ENCODE measurements around the gene ETV7. TPM values are rescaled to one million over a fixed set of nuclear protein-coding genes. Genes with fewer than 3 reads are reported as not detected.

ETV7 gene
- total RNA-seq, 2 donors from 2014 or later, result 0.66 to 0.78 TPM

DNA sequence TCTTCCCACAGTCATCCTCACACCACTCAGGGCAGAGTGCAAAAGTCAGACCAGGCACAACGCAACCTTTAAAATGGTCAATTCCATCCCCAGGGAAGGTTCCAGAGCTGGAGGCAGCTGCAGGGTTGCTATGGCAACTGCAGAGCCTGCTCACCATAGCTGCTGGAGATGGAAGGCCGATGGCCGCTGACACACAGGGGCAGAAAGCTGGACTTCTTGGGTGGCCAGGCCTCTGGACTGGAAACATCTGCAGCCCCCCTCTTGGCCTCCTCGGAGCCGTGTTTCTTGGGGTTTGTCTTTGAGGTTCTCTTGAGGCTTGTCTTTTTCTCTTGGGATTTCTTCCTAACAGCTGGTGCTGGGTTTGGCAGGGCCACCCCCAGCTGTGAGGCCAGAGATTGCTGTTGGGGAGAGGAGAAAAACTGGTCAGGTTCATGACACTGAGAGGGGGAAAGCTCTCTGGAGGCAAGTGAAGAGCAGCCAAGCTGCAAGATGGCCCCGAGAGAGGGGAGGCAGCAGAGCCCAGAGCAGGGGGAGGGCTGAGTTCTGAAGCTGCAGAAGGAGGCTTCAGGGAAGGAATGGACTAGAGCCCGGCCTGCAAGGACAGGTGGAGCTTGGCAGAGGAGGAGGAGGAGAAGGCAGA lies 61.0 kb downstream of the ETV7 start:
- Histone ChIP-seq H3K27ac (no peak overlapping the region), H3K9me3 (no peaks in the 10 kb centered on the region), H3K4me1 (no peaks in the 10 kb centered on the region), H3K36me3 (replicated peaks in 1 of 2; ENCODE audit: insufficient read depth in 1 of 2, low read depth in 2 of 2) (no peaks in the 10 kb centered on the region), H3K27me3 (no peaks in the 10 kb centered on the region), H3K4me3 (no peak overlapping the region)
- TF ChIP-seq CTCF (IDR thresholded peaks at IDR 0.05) (no peak), POLR2A (IDR thresholded peaks at IDR 0.05) (no peak)
- ATAC-seq (no peak), DNase-seq (no peak)
- intact Hi-C loops (cut with DNase I), result no loop called here
- 73 to 82% methylated on average over 7 of the region's 7 CpGs for WGBS, 2 donors

- TF ChIP-seq POLR2A (IDR thresholded peaks at IDR 0.05) (no peak), CTCF (IDR thresholded peaks at IDR 0.05) (no peak)
- no peaks in the 10 kb centered on the region for H3K27me3 ChIP-seq
- H3K9me3 ChIP-seq, result no peaks in the 10 kb centered on the region
- no peak overlapping the region for H3K27ac ChIP-seq
- intact Hi-C loops (cut with DNase I), result no loop called here
- no peaks in the 10 kb centered on the region for H3K36me3 ChIP-seq (replicated peaks in 1 of 2; ENCODE audit: insufficient read depth in 1 of 2, low read depth in 2 of 2)
- H3K4me1 ChIP-seq, result no peaks in the 10 kb centered on the region
- DNase-seq (no peak), ATAC-seq (no peak)
- H3K4me3 ChIP-seq, result no peak overlapping the region
- WGBS, 2 donors, result 86 to 93% methylated on average over 4 of the region's 4 CpGs
Observed at GRCh38 chr6:36324715-36325114, 62.8 kb downstream of the ETV7 start.

DNA sequence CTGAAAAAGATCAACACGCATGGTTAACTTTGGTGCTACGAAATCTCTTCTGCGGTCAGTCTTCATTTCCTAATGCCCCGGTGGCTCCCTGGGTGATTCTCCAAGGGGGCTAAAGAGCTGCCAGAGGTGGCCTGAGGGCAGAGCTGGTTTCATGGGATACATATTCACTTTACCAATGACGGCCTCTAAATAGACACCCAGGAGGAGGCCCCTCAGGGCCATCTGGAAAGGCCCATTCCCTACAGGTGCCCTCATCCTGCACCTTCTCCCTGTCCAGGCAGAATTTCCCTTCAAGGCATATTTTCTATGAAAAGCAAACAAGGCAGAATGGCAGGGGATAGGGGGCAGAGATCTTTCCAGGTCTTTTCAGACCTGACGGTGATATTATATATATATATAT lies 63.3 kb downstream of the ETV7 start:
- Histone ChIP-seq H3K27ac (no peak overlapping the region), H3K4me1 (peaks cover 4% of the 10 kb centered on the region), H3K9me3 (no peaks in the 10 kb centered on the region), H3K4me3 (no peak overlapping the region), H3K36me3 (replicated peaks in 1 of 2; ENCODE audit: insufficient read depth in 1 of 2, low read depth in 2 of 2) (no peaks in the 10 kb centered on the region), H3K27me3 (no peaks in the 10 kb centered on the region)
- WGBS, 2 donors, result 84 to 91% methylated on average over 6 of the region's 6 CpGs
- intact Hi-C loops (cut with DNase I), result no loop called here
- ATAC-seq, result no peak
- no peak for DNase-seq
- TF ChIP-seq CTCF (IDR thresholded peaks at IDR 0.05), result no peak
- no peak for TF ChIP-seq POLR2A (IDR thresholded peaks at IDR 0.05)

- no peak for ATAC-seq
- no peak for TF ChIP-seq POLR2A (IDR thresholded peaks at IDR 0.05)
- TF ChIP-seq CTCF (IDR thresholded peaks at IDR 0.05), result no peak
- WGBS, 2 donors, result 64 to 79% methylated on average over 6 to 8 of the region's 8 CpGs
- no peaks in the 10 kb centered on the region for H3K36me3 ChIP-seq (replicated peaks in 1 of 2; ENCODE audit: insufficient read depth in 1 of 2, low read depth in 2 of 2)
- no peaks in the 10 kb centered on the region for H3K27me3 ChIP-seq
- intact Hi-C loops (cut with DNase I), result no loop called here
- no peak for DNase-seq
- H3K4me1 ChIP-seq, result peaks cover 15% of the 10 kb centered on the region
- H3K9me3 ChIP-seq, result no peaks in the 10 kb centered on the region
- no peak overlapping the region for H3K4me3 ChIP-seq
- H3K27ac ChIP-seq, result no peak overlapping the region
Observed at GRCh38 chr6:36323062-36323461, 64.4 kb downstream of the ETV7 start.

DNA sequence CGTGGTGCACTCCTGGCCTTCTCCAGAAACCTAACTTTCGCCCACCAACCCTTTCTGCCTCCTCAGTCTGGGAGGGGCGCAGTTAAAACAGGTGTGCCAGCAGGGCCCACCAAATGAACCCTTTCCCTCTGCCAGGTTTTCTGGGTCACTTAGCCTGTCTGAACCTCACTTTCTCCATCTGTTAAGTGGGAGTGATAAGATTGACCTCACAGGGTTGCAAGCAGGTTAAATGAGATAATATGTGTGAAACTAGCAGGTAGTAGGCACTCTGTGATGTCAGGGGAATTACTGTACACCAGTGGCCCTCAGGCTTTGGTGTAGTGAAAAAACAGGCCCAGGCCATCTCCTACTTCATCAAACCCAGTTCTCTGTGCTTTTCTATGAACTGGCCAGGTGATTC lies 64.9 kb downstream of the ETV7 start:
- Histone ChIP-seq H3K9me3 (no peaks in the 10 kb centered on the region), H3K4me3 (no peak overlapping the region), H3K4me1 (peaks cover 15% of the 10 kb centered on the region), H3K36me3 (replicated peaks in 1 of 2; ENCODE audit: insufficient read depth in 1 of 2, low read depth in 2 of 2) (no peaks in the 10 kb centered on the region), H3K27ac (no peak overlapping the region), H3K27me3 (no peaks in the 10 kb centered on the region)
- ATAC-seq (no peak), DNase-seq (no peak)
- TF ChIP-seq POLR2A (IDR thresholded peaks at IDR 0.05) (no peak), CTCF (IDR thresholded peaks at IDR 0.05) (no peak)
- intact Hi-C loops (cut with DNase I), result no loop called here
- 89 to 100% methylated on average over 2 to 3 of the region's 3 CpGs for WGBS, 2 donors

Data from body of pancreas (tissue), 4 donors.